ENCODE data around the gene WDR72. TPM values are rescaled to one million over a fixed set of nuclear protein-coding genes. Genes with fewer than 3 reads are reported as not detected.

Gene WDR72
- total RNA-seq, 4 donors from 2014 or later: 0.04 to 0.73 (median 0.08) TPM; not detected in 1

- Histone ChIP-seq H3K9me3 (no peaks in the 10 kb centered on the region), H3K27me3 (no peaks in the 10 kb centered on the region), H3K4me1 (no peaks in the 10 kb centered on the region), H3K4me3 (no peak overlapping the region), H3K27ac (no peak overlapping the region), H3K36me3 (no peaks in the 10 kb centered on the region)
- DNase-seq: no peak
- intact Hi-C loops (cut with DNase I): no loop called here
- TF ChIP-seq CTCF (IDR thresholded peaks at IDR 0.05): no peak
- no peak for TF ChIP-seq POLR2A (IDR thresholded peaks at IDR 0.05)
Measured at GRCh38 chr15:53511175-53511574, 248.3 kb downstream of the WDR72 start.

GRCh38 chr15:53506370-53506769, 253.1 kb downstream of the WDR72 start:
- intact Hi-C loops (cut with DNase I): no loop called here
- Histone ChIP-seq H3K9me3 (no peaks in the 10 kb centered on the region), H3K27me3 (no peaks in the 10 kb centered on the region), H3K4me3 (no peak overlapping the region), H3K4me1 (no peaks in the 10 kb centered on the region), H3K36me3 (no peaks in the 10 kb centered on the region), H3K27ac (no peak overlapping the region)
- DNase-seq: no peak
- TF ChIP-seq CTCF (IDR thresholded peaks at IDR 0.05): no peak
- no peak for TF ChIP-seq POLR2A (IDR thresholded peaks at IDR 0.05)
- 32 to 41% methylated on average over 2 of the region's 2 CpGs for WGBS, 2 donors

GRCh38 chr15:53498996-53499395, 260.5 kb downstream of the WDR72 start:
- H3K4me3 ChIP-seq: no peak overlapping the region
- intact Hi-C loops (cut with DNase I): no loop called here
- no peaks in the 10 kb centered on the region for H3K36me3 ChIP-seq
- DNase-seq: no peak
- H3K4me1 ChIP-seq: no peaks in the 10 kb centered on the region
- H3K27me3 ChIP-seq: no peaks in the 10 kb centered on the region
- H3K27ac ChIP-seq: no peak overlapping the region
- WGBS, 2 donors: 59 to 66% methylated on average over 4 of the region's 4 CpGs
- no peaks in the 10 kb centered on the region for H3K9me3 ChIP-seq
- TF ChIP-seq POLR2A (IDR thresholded peaks at IDR 0.05) (no peak), CTCF (IDR thresholded peaks at IDR 0.05) (no peak)

GRCh38 chr15:53490341-53490740, 269.1 kb downstream of the WDR72 start:
- DNase-seq: no peak
- no peaks in the 10 kb centered on the region for H3K36me3 ChIP-seq
- intact Hi-C loops (cut with DNase I): no loop called here
- no peaks in the 10 kb centered on the region for H3K9me3 ChIP-seq
- no peak overlapping the region for H3K4me3 ChIP-seq
- no peaks in the 10 kb centered on the region for H3K27me3 ChIP-seq
- no peak overlapping the region for H3K27ac ChIP-seq
- TF ChIP-seq CTCF (IDR thresholded peaks at IDR 0.05) (no peak), POLR2A (IDR thresholded peaks at IDR 0.05) (no peak)
- H3K4me1 ChIP-seq: no peaks in the 10 kb centered on the region

GRCh38 chr15:53482055-53482454, 277.4 kb downstream of the WDR72 start:
- H3K27me3 ChIP-seq: no peaks in the 10 kb centered on the region
- no peaks in the 10 kb centered on the region for H3K9me3 ChIP-seq
- H3K4me3 ChIP-seq: no peak overlapping the region
- 75 to 100% methylated on average over 1 of the region's 1 CpG for WGBS, 2 donors
- H3K27ac ChIP-seq: no peak overlapping the region
- intact Hi-C loops (cut with DNase I): no loop called here
- H3K4me1 ChIP-seq: no peaks in the 10 kb centered on the region
- H3K36me3 ChIP-seq: no peaks in the 10 kb centered on the region
- DNase-seq: no peak
- TF ChIP-seq CTCF (IDR thresholded peaks at IDR 0.05) (no peak), POLR2A (IDR thresholded peaks at IDR 0.05) (no peak)
